Stimulated activated CD4-positive, alpha-beta T cell treated with anti-CD3 and anti-CD28 coated beads, Interleukin-4, amount 100 ng/mL, for 24 hours (primary cell): ENCODE data around the gene SNRPF.
"Not testable (repeated sequence)": the region's sequence is repeated elsewhere in the genome, so short reads cannot be mapped to it uniquely, and the experiment has no call there.

Experiments used
- DNase-seq: peaks from one replicate; pipeline ENCODE4 v3.0.0-alpha.2; 2020

SNRPF gene

DNA sequence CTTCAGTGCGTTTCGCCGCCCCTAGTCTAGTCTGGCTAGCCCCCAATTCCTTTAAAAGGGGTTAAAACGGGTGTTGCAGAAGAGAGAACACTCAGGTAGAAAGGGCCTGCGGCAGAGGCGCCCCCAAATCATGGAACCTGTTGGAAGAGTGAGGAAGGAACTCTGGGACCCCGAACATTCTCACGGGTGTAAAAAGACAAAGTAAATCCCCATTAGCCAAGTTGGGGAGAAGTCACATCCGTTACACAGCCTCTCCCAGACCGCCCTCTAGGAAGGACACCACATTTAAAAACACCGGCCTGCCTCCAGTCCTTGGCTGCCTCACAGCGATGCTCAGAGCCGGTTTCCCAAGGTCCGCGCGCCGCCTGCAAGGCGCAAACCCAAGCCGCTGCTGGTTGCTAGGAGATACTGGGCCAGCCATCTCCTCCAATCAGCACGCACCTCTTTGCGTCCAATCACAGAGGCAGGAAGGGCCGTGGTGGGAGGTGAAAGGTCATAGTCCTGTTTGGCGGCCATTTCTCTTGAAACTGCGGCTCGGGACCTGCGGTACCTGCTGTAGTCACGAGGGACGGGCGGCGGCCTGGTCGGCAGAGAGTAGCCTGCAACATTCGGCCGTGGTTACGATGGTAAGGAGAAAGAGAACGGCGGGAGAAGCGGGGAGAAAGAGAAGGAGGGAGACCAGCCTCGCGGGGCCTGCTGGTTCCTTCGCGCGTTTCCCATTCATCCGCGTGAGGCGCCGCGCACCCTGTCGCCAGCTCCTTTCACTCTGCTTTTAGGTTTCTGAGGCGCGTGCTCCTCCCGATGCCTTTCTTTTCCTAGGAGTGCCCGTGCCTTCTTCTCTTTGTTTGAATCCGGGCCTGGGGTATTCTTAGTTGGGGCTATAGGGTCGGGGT lies at the start of gene SNRPF:
SNRPF (plus strand) TSS at position 502 of the 893 bp plus-strand sequence; CDS start at position 624, 122 bp downstream.
- peak; percentile 95 for DNase-seq

DNA sequence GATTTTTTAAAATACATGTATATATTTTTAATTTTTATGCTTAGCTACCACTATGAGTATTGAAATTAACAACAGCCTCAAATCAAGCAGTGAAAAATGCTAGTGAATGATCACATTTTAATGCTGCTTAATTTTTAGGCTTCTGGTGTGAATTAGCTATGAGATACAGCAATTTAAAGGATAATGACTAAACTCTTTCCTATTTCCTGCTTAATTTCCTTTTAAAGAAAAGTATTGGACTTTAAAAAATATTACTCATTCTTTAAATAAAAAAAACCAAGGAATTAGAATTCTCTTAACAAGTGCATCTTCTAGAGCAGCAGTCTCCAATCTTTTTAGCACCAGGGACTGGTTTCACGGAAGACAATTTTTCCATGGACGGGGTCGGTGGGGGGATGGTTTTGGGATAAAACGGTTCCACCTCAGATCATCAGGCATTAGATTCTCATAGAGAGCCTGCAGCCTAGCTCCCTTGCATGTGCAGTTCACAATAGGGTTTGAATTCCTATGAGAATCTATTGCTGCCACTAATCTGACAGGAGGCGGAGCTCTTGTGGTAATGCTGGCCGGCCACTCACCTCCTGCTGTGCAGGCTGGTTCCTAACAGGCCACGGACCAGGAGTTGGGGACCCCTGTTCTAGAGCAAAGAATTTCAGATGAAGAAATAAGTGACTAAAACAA lies 49.6 kb upstream of the SNRPF start:
- no peak for DNase-seq

DNA sequence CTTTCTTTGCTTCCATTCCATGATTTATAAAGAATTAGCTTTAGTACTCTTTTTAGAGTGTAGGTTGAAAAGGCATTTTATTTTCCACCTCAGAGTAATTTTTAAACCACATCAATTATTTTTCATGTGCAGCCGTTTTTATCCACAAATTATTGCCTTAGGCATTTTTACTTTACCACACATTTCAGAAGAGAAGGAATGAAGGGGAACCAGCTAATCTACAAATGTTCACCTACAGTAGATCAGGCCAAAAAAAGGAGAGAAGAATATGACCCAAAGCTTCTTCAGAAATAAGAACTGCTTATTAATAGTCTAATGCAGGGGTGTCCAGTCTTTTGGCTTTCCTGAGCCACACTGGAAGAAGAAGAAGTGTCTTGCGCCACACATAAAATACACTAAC lies 48.3 kb upstream of the SNRPF start:
- no peak for DNase-seq

DNA sequence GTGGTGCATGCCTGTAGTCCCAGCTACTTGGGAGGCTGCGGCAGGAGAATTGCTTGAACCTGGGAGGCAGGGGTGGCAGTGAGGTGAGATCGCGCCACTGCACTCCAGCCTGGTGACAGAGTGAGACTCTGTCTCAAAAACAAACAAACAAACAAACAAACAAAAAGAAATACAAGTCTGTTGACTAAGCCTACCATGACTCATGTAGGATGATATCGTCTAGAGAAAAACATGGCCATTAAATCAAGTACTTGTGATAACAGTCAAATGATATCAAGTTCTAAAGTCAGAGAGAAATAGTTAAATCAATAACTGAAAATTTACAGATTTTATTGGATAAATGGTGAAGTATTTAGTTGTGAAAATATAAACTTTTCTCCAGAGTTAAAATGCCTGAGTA lies 46.6 kb upstream of the SNRPF start:
- not testable (repeated sequence) for DNase-seq

DNA sequence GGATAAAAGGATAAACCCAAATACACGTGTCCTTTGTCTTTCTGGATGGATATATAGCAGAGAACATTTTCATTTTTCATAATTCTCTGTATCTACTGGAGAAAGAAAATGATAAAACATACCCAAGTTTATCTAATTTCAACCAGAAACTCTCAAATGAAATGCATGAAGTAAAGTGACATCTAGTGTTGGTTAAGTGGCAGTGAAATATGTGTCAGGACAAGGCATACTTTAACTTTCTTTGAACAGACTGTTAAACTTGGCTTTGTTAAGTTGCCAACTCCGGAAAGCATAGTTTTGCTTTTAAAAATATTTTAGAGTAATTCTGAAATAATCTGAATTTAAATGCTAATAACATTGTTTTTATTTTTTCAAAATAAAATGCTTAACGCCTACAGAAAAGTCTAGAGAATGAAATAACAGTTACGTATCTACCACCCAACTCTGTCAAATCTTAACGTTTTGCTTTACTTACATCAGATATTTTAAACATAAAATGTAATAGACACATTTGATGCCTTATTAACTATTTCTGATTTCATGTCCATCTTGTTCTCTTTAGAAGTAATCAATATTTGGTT lies 43.0 kb upstream of the SNRPF start:
- DNase-seq = no peak

DNA sequence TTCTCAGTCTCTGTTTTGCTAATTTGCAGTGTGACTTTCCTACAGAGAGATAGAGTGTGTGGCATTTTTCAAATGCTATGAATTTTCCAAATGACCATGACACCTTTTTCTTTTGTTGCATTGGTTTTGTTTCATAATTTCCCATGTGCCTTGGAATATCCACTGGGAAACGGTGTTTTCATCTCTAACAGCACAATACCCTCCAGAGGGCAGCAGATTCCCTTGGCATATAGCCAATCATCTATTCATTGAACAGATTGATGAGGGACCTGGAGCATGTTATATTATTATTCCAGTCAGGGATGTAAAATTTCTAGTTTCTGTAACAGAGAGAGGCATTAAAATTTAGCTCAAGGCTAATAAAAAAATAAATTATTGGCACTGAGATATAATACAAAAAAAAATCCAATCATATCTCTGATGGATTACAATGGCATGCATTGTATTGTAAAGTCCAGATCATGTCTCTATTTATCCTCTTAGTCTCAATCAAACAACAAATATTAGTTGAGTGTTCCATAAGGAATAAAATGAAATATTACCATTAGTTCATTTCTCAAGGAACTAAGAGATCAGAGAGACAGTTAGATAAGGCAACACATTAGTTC lies 38.6 kb upstream of the SNRPF start:
- no peak for DNase-seq

DNA sequence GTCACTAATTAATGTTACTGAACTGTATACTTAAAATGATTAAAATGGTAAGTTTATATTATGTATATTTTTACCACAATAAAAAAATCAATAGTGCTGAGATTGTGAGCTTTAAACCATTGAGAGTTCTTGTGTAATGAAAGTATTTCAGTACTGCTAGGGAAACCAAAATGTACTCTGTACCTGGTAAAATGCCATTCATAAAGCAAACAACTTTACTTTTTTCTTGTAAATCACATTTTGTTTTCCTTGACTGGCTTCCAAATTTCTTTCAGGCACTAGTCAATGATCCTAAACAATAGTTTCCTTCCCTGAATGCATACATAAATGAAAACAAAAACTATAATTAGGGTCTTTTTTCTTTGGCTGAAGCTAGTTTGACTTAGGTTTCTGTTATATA lies 29.4 kb upstream of the SNRPF start:
- DNase-seq = no peak

DNA sequence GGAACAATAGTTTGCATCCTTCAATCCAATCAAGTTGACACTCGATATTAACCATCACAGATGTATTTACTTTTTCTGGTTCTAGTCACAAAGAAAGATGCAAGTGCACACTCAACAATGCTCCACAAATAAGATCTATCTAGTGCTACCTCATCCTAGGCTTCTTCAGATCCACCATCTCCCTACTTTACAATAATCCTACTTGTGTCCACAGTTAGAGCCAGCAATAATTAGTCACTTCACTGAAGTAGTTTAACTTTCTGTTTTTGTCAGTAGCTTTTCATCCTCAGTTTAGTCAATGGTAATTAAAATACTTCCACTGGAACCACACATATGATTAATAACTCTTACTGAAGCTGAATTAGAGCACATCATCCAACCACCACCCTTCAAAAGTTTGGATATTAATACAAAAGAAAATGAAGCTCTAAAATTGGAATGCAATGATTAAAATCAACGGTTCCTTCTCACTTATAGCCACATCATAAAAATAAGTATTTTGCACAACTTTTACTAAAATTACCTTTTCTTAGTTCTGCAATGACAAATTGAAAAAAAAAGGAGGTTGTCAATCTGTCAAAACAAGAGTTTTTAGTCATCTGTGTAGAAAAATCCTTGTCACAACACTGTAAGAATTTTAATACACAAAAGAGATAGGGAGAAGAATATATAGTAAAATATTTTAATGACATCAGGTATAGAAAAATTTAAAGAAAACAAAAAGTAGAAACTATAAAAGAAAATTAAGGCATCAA lies 28.2 kb upstream of the SNRPF start:
- no peak for DNase-seq

DNA sequence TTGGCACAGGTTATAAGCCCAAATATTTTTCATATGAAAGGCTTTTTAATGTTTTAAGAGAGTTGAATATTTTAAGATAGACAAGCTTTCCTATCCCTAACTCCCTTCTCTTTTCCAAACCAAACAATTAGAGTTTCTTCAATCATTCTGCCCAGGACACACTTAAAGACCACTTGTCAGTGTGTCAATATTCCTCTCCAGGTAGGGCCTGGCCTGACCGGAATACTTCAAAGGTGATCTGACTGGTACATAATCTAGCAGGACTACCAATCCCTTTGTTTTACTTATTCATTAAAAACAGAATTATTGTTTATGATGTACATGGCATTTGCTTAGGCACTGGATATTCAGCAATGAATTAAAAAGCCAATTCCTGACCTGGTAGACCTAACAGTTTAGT lies 24.2 kb upstream of the SNRPF start:
- no peak for DNase-seq

DNA sequence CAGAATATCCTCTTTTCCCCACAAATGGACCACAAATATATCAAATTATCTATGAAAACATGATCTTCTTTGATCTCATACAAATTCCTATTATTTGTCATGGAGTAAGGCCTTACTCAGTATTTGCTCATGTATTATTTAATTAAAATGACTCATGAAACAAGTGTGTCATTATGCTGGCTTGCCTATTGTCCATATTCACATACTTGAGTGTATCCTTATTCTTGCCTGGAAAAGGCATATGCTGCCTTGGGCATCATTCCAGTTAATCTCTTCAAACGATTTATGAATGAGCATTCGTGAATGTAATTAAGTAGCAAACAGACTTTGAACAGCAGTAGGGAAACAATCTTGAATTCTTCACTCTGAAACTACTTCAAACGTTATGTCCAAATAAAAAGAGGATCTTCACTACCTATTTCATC lies 22.6 kb upstream of the SNRPF start:
- DNase-seq = no peak

DNA sequence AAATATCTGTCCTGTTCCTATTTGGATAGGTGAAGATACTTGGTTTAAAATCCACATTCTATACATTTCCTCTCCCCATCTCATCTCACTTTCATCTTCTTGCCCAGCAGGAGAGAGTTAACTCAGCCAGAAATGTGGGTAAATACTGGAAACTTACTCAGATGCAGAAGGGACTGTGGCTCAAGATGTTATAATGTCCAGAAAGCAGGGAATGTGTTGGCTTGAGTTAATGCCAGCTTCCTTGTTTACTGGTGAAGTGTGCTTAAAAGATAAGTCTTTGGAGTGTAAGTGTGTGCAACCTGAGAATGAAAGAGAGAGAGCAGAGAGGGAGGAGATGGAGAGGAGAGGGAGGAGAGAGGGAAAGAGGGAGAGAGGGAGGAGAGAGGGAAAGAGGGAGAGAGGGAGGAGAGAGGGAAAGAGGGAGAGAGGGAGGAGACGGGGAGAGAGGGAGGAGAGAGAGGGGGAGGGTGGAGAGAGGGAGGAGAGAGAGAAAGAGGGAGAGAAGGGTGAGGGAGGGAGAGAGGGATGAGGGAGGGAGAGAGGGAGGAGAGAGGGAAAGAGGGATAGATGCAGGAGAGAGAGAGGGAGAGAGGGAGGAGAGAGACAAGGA lies 22.0 kb upstream of the SNRPF start:
- no peak for DNase-seq

DNA sequence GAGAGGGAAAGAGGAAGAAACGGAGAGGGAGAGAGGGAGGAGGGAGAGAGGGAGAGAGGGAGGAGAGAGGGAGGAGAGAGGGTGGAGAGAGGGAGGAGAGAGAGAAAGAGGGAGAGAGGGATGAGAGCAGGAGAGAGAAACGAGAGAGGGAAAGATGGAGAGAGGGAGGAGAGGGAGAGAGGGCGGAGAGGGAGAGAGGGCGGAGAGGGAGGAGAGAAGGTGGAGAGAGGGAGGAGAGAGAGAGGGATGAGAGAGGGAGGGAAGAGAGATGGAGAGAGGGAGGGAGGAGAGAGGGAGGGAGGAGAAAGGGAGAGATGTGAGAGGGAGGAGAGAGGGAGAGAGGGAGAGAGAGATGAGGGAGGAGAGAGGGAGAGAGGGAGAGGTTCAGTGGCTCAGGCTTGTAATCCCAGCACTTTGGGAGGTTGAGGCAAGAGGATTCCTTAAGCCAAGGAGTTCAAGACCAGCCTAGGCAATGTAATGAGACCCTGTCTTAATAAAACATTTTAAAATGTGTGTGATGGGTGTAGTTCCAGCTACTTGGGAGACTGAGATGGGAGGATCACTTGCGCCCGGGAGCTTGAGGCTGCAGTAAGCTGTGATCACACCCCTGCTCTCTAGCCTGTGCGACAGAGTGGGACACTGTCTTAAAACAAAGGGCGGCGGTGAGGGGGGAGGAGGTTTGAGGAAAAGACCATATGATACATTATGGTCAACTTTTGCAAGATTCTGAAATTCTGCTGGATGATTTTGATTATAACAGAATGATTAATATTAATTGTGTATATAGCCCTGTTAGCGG lies 21.3 kb upstream of the SNRPF start:
- no peak for DNase-seq

DNA sequence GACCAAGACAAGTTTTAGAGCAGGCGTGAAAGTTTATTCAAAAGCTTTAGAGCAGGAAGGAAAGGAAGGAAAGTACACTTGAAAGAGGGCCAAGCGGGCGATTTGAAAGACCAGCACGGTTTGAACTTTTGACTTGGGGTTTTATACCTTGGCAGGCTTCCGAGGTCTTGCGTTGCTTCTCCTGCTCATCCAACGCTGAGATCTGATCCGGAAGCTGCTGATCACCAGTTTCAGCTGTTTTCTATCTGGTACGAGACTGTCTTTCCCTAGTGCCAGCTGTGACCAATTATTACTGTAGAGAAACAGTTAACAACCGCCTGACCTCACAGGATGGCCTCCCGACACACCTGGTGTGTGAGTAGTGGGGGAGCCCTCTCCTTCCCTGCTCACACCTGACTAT lies 20.6 kb upstream of the SNRPF start:
- no peak for DNase-seq

DNA sequence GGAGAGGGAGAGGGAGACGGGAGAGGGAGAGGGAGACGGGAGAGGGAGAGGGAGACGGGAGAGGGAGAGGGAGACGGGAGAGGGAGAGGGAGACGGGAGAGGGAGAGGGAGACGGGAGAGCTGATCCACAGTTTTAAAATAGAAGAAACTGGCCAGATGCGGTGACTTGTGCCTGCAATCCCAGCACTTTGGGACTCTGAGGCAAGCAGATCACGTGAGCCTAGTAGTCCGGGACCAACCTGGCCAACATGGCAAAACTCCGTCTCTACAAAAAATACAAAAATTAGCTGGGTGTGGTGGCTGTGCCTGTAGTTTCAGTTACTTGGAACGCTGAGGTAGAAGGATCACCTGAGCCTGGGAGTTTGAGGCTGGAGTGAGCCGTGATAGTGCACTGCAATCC lies 16.3 kb upstream of the SNRPF start:
- DNase-seq = not testable (repeated sequence)

DNA sequence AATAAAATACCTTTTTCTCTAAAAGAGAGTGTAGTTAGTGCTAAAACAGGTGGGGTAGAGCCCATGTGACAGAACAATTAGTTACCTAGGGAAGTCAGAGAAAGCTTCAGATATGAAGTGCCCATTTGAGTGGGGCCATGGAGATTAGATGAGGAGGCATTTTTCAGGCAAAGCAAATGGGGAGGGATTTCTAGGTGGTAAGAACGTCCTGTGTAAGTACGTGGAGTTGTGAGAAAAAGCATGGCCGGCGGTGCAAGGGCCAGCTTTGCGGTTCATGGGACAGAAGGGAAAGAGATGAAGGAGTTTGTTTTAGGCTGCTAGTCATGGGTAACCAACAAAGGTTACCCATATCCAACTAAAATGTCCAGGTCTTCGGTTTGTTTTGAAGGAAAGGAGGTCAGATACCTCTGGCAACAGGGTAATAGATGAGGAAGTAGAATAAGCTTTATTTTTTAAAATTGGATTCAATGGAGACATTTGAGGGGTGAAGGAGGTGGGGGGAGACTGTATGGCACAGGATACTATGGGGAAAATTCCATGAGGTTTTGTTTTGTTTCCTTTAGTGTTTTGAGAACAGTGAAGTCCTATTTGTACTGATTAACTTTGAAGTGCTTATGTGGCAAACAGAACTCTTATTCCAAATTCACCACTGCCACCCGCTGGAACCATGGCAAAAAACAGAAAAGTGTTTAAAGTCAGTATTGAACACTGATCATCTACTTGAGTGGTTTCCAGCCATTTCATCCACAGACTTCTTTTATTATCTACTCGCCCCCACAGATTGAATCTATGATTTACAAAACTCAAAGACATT lies 10.0 kb upstream of the SNRPF start:
- DNase-seq = no peak

DNA sequence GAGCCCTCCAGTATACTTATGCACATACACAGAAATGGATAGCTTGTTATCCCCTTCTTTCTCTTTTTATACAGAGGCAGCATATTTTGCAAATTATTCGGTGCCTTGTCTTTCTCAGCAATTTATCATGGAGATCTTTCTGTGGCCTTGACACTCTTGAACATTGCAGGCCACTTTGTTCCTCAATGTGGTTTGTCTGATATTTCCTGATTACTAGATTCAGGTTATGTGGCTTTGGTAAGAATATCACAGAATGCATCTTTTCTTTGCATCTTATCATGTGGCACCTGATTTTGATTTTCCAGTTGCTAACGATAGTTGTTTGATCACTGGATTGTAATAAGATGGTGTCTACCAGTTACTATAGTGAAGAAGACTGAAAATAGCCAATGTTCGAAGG lies 7.1 kb upstream of the SNRPF start:
- DNase-seq = no peak

DNA sequence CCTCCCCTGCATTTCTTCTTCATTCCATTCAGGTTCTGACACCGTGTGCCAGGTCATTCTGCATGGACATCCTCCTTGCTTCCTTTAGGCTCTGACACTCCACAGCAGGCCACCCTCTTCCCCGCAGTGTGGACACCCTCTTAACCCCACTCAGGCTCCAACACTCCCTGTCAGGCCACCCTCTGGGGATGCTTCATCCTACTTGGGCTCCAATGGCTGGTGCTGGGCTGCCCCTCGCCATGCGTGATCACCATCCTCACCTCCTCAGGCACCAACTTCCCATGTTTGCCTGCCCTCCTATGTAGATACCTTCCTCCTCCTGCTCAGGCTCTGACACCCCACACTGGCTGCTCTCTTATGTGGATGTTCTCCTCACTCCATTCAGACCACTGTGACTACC lies 6.6 kb upstream of the SNRPF start:
- no peak for DNase-seq

DNA sequence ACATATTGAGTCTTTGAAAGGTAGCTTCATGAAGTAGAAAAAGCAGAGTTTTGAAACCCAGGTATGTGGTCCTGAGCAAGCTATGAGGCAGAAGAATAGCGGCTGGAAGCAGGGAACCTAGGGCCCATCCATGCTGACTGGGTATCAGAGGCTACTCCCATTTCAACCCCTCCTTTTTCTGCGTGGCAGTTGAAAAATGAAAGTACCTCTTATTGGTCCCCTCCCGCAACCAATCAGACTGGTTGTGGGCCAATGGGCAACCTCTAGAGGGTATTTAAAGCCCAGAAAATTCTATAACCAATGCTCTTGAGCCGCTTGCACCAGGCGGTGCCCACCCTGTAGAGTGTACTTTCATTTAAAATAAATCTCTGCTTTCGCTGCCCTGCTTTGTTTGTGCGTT lies 1.6 kb upstream of the SNRPF start:
- DNase-seq = no peak

DNA sequence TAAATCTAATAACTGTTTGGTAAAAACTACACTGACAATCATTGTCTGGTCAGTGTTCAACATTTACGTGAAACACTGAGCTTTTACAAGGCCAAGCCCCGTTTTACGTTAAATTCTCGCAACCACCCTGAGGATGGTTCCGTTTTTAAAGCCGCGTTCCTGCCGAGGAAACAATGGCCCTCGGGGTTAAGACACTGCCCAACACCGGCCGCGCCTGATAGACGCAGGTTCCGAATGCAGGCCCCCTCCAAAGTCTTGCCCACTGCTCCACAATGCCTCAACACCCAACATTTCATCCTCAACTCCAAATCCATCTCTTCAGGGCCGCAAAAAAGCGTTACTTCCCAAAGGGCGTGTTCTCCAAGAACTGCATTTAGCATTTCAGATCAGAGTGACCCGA lies 953 bp upstream of the SNRPF start:
- no peak for DNase-seq

DNA sequence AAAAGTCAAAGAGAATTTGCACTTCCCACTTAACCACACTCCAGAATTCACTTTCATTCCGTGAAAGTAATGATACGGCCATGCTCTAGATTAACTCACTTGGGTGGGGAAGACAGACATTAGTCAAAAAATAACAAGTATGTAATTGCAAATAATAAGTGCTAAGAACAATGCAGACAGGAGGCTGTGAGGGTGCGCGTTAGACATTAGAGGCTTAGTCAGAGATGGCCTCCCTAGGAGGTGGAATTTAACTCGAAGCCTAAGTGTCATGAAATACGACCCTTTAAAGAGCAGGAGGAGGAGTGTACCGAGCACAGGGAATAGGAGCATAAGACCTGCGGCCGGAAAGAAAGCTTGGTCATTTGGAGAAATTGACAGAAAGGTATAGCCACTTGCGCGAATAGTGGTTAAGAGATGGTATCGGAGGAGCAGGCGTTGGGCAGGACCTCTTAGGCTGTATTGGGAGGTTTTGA lies 628 bp downstream of the SNRPF start:
- DNase-seq = peak; percentile 23
